Globus pallidus (tissue), 1 donor: ENCODE data around the gene MKNK2.

Source experiments
- DNase-seq: peaks from one replicate; pipeline ENCODE4 v3.0.0-alpha.2; 2015; ENCODE audit warnings: low spot score

MKNK2 gene

DNA sequence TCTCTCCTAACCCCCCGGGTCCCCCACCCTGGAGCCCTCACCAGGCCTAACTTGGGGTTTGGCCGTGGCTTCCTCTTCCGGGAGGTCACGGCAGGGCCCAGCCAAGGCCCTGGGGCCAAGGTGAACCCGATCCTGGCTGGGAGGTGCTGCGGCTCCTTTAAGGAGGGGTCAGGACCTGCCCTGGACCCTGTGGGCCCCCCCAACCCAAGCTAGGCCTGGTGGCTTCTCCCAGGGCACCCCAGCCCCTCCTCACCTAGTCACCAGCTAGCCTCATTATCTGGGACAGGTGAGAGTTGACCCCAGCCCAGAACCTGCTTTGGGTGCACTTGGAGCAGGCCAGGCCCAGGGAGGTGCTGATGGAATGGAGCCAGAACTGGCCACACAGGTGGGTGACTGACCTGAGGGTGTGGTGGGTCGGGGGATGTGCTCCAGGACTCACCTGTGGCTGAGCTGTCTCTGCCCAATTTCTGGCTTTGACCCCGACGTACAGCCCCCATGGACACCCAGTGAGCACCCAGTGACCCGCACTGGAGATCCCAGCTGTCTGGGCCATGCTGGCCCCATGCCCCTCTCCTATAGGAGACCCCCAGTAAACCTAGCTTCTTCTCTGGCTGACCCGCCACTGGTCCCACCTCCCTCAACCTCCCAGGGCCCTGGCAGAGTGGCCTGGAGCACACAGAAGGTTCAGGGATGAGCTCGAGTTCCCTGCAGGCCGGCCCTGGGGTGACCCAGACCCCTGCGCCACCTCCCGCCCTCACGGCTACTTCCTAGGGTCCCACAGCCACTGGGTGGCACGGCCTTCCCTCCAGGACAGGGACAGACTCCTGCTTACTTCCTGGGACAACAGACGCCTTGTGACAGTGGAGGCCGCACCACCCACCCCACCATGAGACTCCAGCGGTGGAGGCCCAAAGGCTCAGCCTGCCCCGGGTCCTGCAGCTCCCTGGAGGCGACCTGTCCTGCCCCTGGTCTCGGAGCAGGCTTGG lies 6.7 kb upstream of the MKNK2 start:
- DNase-seq = no peak

DNA sequence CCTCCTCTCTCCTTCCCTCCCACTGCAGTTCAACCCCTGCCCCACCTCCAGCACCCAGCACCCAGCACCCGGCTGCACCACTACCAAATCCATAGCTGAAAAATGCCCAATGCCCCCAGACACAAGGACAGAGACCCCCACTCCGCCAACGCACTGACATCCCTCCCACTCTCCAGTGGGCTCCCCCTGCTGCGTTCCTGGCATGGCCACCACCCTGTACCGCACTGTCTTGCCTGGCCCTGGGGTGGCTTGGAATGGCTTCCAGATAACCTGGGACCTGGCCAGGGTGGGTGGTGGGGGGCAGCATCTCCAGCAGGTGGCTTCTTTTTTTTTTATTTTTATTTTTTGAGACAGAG lies 5.8 kb upstream of the MKNK2 start:
- no peak for DNase-seq

DNA sequence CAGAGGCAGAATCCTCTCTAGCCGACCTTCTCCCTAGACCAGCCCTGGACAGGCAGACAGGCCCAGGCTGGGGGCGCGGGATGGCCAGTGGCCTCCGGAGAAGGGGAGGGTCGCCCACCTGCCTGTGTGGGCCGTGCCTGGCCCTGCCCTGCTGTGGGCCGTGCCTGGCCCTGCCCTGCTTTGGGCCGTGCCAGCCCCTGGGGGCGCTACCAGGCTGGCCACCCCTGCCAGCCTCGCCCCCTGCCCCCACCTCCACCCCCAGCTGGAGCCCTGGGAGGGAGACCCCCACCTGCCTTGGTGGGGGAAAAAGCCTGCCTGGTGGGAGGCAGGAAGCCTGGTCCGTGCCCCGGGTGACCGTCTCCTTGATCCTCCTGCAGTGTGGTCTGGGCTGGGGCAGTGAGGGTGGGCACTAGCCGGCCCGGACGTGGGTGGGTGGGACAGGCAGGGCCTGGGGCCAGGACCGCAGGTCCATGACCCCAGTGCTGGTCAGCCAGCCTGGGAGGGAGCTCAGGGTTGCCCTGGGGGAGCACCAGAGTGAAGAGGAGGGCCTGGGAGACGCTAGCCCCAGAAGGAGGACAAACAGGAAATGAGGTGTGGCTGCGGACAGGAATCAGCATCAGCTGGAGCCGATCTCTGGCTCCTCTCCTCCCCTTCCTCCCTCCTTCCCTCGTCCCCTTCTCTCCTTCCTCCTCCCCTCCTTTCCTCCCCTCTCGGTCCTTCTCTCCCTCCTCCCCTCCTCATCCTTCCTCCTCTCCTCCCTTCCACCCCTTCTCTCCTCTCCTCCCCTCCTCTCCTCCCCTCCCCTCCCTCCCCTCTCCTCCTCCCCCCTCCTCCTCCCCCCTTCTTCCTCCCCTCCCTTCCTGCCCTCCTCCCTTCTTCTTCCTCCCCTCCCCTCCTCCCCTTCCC lies 5.1 kb upstream of the MKNK2 start:
- no peak for DNase-seq

DNA sequence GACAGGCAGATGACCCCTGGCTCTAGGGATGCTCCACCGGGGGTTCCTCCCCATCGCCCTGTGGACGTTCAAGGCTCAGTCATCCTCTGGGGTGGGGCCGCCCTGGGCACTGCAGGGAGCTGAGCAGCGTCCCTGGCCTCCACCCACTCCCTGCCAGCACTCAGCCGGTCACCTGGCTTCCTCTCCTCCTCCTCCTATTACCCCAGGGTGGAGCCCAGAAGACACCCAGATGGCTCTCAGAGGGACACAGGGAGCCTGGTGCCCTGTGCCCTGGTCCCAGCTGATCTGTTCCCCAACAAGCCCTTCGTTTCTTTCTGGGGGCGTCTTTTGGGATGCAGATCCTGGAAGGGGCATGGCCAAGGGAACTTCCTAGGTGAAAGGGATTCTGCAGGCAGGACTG lies 3.7 kb upstream of the MKNK2 start:
- DNase-seq = no peak

DNA sequence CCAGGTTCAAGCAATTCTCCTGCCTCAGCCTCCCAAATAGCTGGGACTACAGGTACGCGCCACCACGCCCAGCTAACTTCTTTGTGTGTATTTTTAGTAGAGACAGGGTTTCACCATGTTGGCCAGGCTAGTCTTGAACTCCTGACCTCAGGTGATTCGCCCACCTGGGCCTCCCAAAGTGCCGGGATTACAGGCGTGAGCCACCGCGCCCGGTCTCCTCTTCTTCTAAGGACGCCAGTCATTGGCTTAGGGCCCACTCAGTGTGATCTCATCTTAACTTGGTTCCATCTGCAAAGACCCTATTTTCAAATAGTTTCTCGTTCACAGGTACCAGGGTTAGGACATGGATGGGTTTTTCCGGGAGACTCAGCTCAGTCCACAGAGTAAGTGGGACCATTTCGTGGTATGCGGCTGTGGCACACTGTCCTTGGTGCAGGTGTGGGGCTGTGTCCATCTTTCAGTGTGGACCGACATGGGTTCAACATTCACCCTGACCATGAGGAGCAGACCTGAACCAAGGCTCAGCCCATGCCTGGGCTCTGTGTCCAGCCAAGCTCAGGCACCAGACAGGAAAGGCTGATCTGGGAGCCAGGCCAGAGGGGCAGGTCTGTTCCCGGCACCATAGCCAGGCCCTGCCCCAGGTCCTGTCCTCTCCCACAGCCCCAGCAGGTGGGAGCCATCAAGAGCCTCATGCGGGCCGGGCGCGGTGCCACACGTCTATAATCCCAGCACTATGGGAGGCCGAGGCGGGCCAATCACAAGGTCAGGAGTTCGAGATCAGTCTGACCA lies 2.8 kb upstream of the MKNK2 start:
- DNase-seq = no peak

DNA sequence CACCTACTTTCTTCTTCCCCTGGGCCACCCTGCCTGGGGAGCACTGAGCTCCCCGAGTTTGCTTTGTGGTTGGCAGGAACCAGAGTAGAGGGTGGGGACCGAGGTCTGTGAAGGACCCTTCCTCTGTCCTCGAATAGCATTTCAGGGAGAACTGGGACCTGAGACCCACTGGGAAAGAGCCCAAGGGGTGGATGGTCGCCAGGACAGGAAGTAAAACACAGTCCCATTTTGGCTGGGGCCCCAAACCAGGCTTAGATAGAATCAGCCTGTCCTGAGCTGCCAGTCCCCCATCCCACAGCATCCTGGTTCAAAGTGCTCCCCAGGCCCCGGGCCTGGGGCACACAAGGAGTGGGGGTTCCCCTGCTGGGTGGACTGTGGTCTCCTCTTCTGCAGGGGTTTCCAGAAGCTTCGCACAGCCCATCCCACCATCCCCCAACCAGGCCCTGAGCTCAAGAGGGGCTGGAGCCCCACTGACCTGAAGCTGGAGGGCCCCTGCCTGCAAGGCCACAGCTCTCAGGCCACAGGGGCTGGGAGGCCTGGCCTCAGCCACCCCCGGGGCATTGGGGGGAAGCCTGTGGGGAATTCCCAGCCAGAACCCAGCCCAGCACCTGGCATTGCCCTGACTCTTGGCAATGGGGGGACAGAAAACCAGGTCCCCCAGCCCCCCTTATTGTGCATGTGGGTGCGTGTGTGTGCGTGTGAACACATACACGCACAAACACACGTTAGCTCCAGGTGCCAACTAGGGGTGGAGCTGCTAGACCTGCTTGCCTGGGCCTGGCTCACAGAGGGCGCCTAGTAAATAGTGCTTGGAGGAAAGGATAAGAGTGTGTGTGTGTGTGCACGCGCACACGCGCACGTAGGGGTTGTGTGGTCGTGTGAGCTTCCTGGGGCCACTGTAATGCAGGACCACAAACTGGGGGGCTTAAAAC lies 995 bp upstream of the MKNK2 start:
- DNase-seq = no peak

DNA sequence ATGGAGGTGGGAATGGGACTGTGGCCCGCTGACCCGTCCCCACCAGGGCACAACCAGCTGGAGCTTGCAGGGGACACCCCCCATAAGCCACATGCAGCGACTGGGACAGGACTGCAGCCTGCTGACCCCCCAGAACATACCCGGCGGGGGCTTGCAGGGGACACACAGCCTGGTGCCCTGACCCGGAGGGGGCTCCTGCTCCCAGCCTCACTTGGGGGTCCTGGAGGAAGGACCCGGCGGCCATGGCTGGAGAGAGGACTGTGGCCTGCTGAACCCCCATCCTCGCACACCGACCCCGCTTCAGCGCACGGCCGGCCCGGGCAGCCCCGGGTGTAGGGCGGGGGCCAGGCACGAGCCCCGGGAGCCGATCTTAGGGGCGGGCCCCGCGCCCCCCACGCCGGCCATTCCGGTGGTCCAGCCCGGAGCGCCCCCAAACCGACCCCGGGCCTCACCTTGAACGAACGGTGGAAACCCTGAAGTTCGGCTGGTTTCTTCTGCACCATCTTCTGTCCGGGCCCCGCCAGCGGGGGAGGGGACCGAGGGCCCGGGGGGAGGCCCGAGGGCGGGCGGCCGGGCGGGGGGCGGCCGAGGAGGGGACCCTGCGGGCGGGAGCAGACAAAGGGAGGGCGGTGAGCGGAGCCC lies 574 bp downstream of the MKNK2 start:
- DNase-seq = no peak

DNA sequence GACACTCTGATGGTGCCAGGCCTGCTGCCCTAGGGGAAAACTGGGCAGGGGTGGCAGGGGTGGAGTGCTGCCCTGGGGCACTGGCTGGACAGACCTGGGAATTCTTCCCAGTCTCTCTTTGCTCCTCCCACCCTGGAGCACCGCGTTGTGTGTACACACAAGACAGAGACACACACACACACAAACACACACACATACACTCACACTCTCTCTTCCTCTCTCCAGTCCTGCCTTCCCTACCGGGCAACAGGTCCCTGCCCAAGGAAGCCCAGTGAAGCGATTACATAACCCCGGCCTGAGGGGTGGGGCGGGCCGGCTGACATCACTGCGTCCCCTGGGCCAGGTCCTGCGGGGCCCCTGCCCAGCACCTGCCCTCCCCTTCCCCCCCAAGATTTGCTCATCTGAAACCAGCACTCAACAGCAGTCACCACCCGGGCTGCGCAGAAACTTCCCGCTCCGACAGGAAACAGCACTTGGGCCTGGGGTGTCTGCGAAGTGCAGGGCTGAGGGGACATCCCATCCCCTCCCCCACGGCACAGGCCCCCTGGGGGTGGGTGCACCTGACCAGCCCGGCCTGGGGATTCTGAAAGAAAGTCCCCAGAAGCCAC lies 1.2 kb downstream of the MKNK2 start:
- peak; percentile 77 for DNase-seq

DNA sequence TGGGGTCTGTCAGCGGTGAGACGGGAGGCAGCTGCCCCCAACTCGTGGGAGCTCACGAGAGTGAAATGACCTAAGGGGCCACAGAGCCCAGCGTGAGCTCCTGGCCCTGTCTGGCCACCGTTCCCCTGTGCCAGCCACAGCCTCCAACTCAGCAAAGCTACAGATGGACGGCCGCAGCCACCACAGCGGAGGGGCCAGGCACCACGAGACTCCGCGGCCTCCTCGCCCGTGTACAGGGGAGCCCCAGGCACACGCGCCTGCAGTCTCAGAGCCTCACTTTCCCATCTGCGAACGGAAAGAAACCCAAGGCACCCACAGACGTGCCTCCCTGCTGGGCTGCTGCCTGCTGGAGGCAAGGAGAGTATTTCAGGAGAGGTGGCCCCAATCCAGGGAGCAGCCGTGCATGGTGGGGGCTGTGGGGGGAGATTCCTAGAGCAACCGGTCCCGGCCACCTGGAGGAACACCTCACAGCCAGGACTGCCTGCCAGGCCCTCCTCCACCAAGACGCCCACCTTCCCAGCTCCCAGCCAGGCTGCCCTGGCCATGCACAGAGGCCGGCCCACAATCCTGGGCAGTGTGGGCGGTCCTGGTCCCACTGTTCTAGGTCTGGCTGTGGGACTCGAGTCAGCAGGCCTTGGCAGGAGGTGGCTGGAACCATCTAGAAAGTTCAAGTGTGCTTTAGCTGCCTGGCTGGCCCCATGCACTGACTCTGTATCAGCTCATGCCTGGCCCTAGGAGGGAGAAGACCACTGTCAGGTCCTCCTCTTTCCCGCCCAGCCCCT lies 1.9 kb downstream of the MKNK2 start:
- peak; percentile 66 for DNase-seq

DNA sequence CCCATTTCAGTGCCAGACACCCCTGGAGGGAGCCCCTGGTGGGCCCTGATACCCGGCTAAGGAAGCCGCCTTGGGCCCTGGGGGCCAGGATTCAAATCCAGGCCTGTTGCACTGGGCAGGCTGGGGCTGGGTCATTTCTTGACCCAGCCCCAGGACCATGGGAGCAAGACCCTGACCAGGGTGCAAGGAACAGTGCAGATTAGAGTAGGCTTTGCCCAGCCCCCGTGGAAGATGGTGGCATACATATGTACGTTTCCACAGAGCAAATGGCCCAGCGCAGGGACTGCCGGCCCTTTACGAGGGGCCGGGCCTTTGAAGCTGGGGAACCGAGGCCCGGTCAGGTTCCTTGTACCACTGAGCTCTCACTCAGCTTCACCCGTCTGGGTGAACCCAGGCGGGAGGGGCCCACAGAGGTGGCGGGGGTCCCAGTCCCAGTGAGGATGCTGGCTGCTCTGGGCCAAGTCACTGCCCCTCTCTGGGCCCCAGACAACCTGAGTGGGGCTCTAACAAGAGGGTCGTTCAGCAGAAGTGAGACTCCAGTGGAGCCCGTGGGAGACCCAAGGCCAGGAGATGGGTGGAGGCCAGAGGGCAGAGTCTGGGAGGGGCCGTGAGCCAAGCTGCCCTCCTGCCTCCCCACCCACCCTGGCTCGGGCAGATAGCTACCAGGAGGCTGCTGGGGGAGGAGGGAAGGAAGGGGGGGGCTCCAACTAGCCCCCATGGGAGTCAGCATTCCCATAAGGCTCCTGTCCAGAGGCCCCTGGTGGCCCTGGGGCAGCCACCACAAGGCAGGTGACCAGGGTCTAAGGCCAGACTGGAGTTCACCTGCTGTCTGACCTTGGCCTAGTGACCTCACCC lies 2.7 kb downstream of the MKNK2 start:
- DNase-seq = no peak

DNA sequence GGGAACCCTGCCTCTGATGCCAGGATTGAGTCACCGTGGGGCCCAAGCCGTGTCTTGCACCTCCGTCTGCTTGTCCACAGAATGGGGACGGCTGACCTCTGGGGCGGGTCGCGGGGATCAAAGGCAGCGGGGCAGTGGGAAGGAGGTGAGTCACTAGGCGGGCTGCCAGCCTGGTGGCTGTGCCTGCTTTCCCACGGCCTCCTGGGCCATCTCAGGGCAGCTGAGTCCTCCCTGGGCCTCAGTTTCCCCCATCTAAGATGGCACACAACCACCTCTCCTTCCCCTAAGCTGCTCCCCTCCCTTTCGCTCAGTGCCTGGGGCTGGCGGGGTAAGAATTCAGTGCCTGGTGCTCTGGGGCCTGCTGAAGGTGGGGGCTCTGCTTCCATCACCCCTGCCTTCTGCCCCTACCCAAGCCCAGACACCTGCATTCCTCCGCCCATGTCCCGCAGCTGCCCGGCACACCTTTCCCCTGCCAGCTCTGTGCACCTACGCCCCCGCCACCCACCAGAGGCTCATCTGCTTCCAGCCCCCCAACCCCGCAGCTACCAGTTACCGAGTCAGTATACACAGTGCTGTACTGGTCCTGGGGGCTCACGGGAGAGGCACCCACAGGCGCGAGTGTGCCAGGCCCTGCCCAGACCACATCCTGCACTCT lies 3.5 kb downstream of the MKNK2 start:
- DNase-seq = no peak

DNA sequence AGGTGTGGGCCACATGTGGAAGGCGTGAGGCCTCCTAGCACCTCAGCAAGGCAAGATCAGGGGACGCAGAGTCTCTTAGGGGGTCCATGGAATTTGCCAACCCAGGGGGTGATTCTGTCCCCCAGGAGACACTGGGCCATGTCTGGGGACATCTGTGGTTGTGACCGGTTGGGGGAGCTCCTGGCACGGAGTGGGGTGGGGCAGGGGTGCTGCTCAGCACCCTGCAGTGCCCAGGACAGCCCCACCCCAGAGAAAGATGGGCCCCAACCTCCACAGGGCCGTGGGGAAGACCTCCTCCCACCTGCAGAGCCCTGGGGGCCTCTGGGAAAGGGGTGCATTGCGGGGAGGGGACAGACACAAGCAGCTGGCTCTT lies 4.0 kb downstream of the MKNK2 start:
- no peak for DNase-seq

DNA sequence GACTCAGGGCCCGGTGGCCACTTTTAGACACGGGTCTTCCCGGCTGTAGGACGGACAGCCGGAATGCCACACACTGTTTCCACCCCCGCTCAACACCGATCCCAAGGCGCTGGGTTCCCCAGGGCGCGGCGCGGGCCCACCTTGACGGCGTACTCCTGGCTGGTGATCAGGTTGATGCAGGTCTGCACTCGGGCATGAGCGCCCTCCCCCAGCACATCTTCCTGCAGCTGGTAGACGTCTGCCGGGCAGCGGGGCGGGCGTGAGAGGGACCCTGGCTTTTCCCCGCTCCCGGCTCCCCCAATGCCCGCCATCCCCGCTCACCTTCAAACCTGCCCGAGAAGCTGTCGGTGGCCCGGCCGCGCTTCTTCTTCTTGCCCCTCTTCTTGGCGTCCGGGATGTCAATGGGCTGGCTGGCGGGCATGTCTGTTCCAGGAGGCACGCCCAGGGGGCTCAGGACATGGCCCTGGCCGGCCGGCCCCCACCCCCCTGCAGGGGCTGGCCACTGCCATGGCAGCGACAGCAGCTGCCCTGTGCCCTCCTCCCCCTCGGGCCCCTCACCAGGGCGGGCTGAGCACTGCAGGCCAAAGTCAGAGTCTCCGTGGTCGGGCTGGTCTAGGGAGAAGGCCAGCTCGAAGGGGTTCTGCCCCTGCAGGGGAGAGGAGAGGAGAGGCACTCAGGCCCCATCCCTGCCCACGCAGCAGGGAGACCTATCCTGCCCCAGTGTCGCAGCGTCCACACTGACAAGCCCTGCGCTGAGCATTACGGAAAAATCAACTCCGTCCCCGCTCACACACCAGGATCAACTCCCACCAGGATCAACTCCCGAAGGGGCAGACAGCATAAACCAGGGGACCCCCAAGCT lies 4.8 kb downstream of the MKNK2 start:
- DNase-seq = no peak

DNA sequence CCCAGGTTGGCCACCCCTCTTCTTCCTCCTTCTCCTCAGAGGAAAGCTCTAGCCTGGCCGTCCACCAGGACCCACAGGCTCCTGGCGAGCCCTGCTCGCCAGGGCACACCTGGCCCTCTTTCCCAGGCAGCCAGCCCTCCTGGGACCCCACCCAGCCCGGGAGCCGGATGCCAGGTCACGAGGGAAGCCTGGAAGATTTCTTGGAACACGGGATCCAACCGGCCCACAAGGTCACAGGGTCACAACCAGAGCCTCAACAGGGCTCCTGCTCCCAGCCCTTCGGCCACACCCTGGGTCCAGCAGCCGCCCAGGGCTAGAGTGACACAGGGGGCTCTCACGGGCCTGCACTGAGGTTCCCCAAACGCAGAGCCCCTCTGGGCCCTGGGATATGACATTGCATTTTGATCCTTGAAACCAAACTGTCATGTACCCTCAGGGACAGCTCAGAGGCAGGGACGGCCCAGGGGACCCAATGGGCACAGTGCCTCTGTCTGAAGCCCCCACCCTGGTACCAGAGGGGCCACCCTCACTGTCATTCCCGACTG lies 5.5 kb downstream of the MKNK2 start:
- no peak for DNase-seq

DNA sequence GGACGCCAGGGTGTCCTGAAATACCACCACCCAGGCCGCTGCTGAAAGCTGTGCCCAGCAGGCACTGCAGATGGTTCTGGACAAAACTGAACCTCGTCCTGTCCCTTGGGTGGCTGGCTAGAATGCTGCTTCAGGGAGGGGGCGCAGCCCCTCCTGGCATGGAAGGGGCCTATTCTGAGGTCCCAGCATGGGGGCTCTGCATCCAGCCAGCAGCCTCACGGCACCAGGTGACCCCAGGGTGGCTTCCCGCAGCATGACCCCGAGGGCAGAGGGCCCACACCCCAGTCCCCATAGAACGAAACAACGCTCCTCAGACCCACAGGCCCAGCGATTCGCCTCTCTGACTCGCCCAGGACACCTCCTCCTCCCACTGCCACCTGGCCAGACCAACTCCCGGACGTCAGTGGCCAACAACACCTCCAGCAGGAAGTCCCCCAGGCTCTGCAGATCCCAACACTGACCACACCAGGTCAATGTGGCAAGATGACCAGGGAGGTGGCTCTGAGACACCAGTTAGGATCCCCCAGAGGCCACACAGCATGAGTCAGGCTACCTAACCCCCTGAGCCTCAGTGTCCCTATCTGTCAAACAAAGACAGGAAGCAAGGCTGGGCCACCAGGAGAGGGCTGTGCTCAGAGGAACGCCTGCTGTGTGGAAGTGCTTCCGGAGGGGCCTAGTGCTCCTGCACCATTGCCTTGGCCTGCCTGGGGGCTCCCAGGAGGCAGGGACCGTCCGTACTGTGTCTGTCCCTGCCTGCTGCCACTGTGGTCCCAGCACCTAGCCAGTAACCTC lies 6.1 kb downstream of the MKNK2 start:
- DNase-seq = no peak
